T follicular helper cell (primary cell): ENCODE data around the gene MTRR.

Source experiments
- DNase-seq: peaks from one replicate; pipeline ENCODE4 v3.0.0-alpha.2; 2020; ENCODE audit warnings: low read depth
- total RNA-seq, 2 experiments: gene quantifications; one replicate each; lab custom pipeline; 2026; lab: John Stamatoyannopoulos, UW

MTRR gene
- total RNA-seq, result 74.5 to 77.5 reads per million in 2 experiments

DNA sequence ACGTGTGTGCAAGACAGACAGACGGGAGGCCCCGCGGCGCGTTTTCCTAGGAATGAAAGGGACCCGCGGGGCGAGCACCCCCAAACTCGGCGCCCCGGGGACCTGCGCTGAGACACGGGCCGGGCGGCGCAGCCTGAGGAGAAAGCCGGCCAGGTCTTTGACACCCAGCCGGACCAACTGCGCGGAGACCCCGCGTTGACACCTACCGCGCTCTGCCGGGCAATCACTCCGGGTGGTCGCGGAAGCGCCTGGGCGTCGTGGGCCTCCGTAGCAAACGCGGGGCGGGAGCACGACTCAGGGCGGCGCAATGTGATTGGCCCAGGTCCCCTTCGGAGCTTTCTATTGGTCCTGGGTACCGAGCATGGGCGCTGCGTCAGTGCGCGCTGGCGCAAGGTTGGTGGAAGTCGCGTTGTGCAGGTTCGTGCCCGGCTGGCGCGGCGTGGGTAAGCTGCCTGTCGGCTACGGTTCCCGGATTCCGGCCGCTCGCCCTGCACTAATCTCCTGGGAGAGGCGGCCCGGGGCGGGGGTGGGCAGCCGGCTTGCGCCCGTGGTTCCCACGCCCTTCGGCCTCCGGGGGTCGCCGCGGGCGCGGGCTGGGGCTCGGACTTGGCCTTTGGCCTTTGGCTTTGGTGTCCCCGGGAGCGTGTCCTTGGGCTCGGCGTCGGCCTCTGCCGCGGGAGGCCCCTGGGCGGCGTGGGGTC is at the start of gene MTRR, which contains the start of gene FASTKD3:
Gene MTRR (plus strand): TSS at position 376 of the 701 bp plus-strand sequence. CDS start 1,647 bp downstream, outside the sequence.
Gene FASTKD3 (minus strand): TSS at position 259 of the 701 bp plus-strand sequence. CDS start 948 bp downstream, outside the sequence.
- peak; percentile 85 for DNase-seq

DNA sequence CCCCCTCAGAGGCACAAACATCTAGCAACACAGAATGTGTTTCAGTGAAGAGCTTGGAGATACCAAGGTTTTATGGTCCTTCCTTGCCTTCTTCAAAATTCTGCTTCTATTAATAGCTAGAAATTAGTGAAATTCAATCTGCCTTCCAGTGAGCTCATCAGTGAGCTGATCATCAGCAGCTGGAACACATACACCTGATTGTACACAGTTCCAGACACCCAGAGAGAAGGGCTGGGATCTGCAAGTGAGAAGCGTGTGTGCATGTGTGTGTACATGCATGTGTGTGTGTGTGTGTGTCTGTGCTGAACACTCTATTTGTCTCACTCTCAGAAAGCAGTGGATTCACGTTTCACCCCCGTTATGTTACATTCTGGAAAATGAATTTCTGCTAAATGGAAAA is 46.5 kb upstream of the MTRR start:
- no peak for DNase-seq

DNA sequence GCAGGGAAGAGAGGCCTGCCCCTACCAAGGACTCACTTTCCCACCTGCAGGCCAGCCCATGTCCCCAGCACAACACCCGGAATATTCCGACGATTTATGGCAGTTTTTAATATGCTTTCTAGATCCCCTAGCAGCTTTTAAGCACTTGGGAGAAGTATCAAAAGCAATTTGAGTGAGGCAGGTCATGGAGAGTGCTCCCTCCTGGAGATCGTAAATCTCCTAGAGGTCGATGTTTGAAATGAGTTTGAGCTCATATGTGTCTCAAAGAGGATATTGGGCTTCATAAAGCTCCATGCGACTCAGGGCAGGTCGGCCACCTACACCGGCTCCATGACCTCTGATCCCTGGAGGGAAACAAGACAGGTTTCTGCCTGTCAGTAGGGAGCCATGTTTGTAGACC is 45.4 kb upstream of the MTRR start:
- DNase-seq, result no peak

DNA sequence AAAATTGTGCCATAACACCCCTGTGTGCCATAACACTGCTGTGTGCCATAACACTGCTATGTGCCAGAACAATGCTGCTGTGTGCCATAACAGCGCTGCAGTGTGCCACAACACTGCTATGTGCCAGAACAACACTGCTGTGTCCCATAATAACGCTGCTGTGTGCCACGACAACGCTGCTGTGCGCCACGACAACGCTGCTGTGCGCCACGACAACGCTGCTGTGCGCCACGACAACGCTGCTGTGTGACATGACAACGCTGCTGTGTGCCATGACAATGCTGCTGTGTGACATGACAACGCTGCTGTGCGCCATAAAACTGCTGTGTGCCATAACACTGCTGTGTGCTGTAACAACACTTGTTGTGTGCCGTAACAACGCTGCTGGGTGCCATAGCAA is 44.0 kb upstream of the MTRR start:
- no peak for DNase-seq

DNA sequence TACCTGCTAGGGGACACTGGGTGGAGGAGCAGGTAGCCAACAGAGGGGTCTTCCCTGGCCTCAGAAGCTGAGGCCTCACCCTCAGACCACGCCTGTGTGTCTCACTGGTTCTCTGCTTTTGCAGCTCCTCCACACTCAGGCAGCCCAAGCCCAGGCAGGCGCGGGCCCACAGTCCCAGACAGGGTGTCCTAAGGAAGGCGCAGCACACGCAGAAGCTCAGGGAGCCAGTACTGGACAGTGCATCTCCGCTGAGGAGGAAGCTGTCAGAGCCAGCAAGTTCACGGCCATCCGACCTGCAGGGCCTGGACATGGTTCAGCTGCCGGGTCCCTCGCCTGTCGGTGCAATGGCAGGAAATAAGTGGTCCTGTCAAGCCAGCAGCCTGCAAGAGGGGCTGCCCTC is 43.3 kb upstream of the MTRR start:
- no peak for DNase-seq

DNA sequence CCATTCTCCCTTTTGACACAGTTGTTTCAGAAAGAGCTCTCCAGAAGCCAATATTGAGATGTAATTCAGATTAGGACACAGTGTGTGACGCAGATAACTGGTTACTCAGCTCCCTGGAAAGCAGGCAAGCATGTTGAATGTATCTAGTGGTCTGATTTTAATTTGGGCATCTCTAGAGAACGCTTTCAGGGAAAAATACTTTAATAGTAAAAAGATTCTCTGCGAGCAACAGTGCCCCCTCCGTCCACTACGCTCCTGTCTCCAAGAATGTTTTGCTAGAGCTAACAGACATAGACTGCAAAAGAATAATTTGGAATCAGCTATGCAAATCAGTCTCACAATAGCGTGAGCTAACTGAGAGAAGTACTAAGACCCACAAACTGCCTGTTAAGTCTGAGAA is 41.3 kb upstream of the MTRR start:
- no peak for DNase-seq

DNA sequence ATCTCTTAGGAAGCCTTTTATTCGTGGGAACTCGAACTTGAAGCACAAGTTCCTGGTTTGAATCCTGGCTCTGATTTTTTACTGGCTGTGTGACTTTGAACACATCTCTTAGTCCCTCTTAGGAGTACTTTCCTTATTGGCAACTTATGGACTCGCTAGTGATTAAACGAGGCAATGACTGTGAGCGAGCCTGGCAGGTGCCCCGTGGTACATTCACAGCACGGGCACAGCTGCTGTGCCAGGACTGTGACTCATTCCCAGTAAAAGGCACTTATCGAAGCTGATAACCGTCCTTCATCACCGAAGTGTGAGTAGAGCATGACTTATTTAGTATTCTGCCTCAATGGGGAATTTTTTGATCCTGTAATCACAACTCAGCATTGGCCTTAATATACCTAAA is 40.7 kb upstream of the MTRR start:
- DNase-seq, result no peak

DNA sequence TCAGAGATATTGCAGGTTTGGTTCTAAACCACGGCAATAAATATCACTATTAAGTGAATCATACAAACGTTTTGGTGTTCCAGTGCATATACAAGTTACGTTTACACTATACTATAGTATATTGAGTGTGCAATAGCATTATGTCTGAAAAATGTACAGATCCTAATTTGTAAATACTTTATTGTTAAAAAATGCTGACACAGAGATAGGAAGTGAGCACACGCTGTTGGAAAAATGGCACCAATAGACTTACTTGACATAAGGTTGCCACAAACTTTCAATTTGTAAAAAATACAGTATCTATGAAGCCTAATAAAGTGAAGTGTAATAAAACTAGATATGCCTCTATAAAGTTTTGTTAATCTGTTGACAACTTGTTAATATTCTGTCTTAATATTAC is 34.0 kb upstream of the MTRR start:
- no peak for DNase-seq

DNA sequence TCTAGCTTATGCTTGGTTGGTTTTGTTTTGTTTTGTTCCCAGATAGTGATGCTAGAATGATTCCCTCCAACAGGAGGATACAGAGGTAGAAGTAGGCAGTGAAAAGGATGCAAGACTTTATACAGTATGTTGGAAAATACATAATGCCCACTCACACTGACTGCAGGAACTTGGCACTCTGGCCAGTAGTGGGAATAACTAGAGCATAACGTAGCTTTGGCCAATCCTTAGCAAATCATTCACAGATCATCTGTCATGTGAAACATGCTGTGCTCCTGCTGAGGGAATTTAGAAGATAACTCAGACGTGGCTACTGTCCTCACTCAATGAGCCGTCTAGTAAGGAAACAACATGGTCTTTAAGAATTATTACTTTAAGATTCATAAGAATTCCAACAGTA is 31.5 kb upstream of the MTRR start:
- no peak for DNase-seq

DNA sequence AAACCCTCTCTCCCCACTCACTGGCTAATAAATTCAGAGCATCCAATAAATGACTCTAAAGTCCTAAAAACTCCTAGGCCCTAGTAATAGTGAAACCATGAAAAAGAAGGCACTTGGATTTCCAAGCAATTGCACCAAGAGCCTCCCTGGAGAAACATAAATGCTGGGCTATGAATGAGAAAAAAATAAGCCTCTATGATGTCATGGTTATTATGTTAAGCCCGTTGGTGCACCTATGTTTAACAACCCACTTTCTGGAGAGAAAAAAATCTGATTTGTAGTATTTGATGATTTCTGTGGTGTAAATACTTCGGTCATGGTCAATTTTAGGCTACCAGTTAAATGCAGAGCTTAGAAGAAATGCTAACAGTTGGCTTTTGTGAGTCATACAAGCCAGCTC is 26.4 kb upstream of the MTRR start:
- no peak for DNase-seq

DNA sequence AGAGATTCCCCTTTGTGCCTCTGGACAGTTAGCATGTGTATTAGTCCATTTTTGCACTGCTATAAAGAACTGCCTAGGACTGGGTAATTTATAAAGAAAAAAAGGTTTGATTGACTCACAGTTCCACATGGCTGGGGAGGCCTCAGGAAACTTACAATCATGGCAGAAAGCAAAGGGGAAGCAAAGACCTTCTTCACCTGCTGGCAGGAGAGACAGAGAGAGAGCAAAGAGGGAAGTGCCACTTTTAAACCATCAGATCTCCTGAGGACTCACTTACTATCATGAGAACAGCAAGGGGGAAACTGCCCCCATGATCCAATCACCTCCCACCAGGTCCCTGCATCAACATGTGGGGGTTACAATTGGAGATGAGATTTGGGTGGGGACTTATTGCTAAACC is 24.0 kb upstream of the MTRR start:
- no peak for DNase-seq

DNA sequence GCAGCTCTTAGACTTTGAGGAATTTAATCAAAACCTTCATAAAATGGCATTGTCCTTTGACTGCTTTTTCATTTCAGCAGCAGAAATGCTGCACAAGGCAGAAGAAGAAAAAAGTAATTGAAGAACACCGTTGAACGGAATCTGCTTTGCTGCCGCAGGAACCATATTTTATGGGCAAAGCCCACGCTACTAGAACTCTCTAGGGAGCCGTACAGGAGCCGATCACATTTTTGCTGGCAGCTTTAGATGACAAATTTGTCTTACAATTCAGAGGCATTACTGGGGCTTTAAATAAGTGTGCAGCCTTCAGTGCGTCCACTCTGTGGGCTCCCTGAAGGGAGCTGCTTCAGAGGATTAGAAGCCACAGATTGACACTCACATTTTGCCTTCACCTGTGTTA is 23.4 kb upstream of the MTRR start:
- DNase-seq, result no peak

DNA sequence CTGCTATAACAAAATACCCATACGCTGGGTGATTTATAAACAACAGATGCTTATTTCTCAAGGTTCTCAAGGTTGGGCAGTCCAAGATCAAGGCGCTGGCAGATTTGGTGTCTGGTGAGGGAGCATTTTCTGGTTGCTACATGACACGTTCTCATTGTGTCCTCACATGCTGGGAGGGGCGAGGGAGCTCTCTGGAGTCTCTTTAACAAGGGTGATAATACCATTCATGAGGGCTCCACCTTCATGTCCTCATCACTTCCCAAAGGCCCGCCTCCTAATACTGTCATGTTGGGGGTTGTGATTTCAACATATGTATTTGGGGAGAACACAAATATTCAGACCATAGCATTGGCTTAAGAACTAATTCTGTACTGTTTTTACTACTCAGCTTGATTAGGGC is 22.6 kb upstream of the MTRR start:
- no peak for DNase-seq

DNA sequence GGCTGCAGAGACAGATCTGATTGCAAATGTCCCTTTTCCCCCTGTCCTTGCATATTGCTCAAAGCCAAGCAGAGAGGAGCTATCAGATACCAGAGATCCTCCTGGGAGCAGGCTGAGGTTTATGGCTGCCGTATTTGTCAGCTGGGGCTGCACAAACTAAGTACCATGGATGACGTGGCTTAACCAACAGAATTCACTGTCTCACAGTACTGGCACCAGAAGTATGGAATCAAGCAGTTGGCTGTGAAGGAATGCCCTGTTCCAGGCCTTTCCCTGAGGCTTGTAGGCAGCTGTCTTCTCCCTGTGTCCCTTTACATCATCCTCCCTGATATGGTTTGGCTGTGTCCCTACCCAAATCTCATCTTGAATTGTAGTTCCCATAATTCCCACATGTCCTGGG is 20.7 kb upstream of the MTRR start:
- no peak for DNase-seq

DNA sequence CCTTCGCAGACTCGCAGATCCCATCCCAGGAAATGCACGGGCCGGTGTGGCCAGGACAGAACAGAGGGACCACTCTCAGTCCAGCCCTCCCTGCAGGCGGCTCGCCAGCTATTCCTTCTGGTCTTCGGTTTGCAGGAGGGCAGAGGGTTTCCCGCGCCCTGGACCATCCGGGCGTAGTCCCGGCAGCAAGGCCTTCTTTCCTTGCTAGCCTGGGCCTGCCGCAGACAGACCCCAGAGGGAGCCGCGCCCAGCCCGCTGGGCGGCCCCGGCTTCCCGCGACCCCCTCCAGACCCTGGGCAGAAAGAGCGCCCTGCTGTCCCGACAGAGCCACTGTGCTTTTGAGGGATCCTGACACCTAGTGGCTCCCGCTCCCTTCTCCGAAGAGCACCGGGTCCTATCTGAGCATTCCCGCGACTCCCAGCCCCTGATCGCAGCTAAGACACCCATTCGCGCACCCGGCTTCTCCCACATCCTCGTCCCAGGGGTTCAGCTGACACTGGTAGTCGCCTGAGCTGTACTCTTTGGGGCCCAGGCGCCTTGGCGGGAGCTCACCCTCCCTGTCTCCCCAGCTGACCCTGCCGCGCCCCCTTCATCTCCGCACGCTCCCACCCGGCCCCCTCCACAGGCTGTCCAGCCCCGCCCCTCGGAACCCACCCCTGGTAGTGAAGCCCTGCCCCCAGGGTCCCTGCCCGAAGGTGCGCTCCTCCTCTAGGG is 19.1 kb upstream of the MTRR start:
- DNase-seq, result no peak

DNA sequence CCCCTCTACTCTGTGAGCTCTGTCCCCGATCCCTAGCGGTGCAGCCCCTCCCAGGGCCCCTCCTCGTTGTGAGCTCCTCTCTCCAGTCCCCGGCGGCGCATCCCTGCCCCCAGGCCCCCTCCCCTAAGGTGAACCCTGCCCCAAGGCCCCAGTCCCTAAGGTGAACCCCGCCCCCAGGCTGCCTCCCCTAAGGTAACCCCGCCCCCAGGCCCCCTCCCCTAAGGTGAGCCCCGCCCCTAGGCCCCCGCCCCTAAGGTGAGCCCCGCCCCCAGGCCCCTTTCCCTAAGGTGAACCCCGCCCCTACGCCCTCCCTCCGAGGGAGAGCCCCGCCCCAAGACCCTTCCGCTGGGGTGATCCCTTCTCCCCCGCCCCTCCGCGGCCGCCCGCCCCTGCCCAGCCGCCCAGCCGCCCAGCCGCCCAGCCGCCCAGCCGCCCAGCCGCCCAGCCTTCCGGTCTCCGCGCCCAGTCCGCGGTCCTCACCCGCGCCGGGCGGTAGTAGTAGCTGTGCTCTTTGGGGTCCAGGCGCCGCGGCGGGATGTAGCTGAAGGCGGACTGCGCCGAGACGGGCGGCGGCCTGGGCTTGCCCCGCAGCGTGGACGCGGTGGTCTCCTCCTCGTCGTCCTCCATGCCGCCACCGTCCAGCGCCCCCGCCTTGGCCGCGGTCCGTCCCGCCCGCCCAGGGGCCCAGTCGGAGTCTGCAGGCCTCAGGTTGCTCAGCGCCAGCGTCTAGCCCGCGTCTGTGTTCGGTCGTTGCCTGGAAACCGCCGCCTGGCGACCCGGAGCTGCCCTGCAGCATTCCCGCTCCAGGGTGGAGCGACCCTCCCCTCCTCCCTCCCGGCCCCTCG is 18.3 kb upstream of the MTRR start, which contains the start of gene CFAP90:
Gene CFAP90 (minus strand): TSS at position 739 of the 845 bp plus-strand sequence. CDS start 112 bp downstream, at position 627.
- DNase-seq, result no peak

DNA sequence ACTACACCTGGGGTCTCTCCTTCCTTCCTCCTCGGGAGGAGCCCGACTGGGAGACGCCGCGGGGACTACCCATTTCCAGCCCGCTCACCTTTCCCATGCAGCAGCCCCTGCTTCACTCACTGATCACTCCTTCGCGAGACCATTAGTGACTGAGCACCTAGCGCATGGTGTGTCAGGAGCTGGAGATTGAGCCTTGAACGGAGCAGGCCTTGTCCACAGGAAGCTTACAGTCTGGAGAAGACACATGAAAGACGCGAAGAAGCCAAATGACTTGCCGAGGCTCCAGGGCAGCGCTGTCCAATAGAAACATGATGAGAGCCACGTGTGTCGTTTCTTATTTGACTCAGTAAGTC is 17.7 kb upstream of the MTRR start:
- no peak for DNase-seq

DNA sequence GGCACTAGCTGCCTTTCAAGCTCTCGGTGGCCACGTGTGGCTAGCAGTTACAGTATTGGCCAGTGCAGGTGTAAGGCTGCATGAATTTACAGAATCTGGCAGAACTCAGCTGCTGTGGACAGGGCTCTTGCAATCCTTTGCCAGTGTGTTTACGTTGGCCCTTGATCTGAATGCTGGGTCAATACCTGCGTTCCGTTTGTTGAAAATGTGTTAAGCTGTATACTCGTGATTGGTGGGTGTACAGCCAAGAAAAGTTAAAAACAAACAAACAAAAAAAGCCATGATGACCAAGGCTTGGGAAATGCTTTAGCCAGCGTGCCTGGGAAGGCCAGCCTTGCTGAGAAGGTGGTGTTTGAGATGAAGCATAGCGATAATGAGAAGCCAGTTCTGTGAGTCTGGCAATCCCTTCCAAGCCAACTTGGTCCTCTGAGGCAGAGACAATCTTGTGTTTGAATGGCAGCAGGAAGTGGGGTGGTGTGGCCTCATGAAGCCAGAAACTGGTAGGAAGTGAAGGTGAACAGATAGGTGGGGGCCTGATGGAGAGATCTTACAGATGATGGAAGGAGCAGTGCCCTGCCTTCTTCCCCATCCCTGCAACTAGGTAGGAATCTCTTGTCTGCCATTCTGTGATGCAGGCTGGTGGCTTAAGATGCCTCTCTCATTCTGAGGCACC is 17.2 kb upstream of the MTRR start:
- DNase-seq, result no peak

DNA sequence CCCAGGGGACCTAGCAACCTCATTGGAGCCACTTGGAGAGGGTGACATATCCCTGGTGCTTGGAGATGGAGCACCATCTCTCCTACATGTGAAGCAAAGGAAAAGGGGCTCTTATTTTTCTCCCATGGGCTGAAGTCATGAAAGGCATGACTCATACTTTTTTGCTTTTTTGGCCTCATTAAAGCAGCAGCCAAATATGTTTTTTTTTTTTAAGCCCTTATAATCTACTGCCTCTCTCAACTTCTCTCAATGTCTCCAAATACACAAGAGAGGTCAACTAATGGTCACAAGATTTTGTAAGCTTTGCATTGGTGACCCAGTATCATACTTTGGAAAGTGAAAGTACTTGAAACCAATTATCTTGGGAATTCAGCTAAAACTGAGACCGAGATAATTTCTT is 16.4 kb upstream of the MTRR start:
- DNase-seq, result no peak

DNA sequence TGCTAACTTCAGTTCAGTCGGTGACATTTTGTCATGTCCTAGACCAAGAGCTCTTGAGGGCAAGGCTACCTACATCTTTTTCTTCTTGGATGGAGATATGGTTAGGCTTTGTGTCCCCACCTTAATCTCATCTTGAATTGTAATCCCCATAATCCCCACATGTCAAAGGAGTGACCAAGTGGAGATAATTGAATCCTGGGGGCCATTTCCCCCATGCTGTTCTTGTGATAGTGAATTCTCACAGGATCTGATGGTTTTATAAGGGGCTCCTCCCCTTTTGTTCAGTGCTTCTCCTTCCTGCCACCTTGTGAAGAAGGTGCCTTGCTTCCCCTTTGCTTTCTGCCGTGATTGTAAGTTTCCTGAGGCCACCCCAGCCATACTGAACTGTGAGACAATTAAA is 16.0 kb upstream of the MTRR start:
- no peak for DNase-seq

DNA sequence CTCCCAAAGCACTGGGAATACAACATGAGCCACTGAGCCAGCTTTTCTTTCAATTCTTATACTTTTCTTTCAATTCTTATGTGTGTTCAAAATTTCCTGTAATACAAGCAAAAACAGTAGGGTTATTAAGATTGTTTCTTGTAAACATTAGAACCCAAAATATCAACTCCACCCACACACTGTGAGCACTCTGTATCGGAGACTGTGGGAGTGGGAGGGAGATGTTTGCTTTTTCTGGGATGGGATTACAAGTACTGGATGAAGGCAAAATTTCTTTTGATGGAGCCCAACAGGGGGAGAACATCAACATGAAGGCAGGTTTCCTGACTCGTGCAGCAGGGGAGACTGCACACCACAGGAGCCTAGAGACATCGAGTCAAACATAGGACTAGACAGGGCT is 13.3 kb upstream of the MTRR start:
- DNase-seq, result no peak

DNA sequence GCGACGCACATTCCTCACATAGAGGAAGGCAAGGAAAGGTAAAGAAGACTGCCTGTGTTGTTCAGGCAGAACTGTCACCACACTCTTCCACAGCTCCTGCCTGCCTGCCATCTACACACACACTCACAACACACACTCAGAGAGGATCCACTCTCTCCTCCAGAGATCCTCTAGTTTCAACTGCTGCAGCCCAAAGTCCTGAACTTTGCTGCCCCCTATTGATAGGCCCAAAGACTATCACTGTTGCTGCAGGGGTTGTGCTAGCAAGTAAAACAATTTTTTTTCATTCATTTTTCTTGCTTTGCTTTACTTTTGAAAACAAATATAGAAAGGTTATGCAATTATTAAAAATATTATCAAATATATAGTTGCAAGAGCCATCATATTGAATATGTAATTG is 12.1 kb upstream of the MTRR start:
- no peak for DNase-seq
